WTC11 (cell line): Measurements from ENCODE around the gene QSOX2. TPM values are rescaled to one million over a fixed set of nuclear protein-coding genes. Genes with fewer than 3 reads are reported as not detected.

ENCODE experiments used
- ATAC-seq: fragments of 200-7000 bp; cut with Tn5 transposase; 2 replicates; pipeline ENCODE4 v1.10.0; 2021; ENCODE audit warnings: mild to moderate bottlenecking, moderate library complexity
- CTCF ChIA-PET: fragments of 300-600 bp; sonication (Branson Sonifier 250); formaldehyde crosslinking; loops from one replicate; lab custom pipeline; 2021; ENCODE audit warnings: antibody characterized with exemption; lab: Charles Lee
- POLR2A ChIA-PET: fragments of 350-600 bp; sonication (Branson Sonifier 250); formaldehyde crosslinking; loops from one replicate; lab custom pipeline; 2021; ENCODE audit warnings: antibody characterized with exemption; lab: Charles Lee
- DNase-seq: peaks from one replicate; pipeline ENCODE4 v3.0.0; 2021; ENCODE audit warnings: low spot score
- H3K27ac Mint-ChIP-seq: 2 replicates; pipeline ENCODE4 v1.8.0; 2021; ENCODE audit warnings: mixed read lengths
- H3K27me3 Mint-ChIP-seq: 2 replicates; pipeline ENCODE4 v1.8.0; 2021; ENCODE audit warnings: low read depth, mild to moderate bottlenecking, moderate library complexity, mixed read lengths
- H3K36me3 Mint-ChIP-seq: 2 replicates; pipeline ENCODE4 v1.8.0; 2021; ENCODE audit warnings: mixed read lengths
- H3K4me1 Mint-ChIP-seq: 2 replicates; pipeline ENCODE4 v1.8.0; 2022; ENCODE audit warnings: mixed read lengths
- H3K4me3 Mint-ChIP-seq: 2 replicates; pipeline ENCODE4 v1.8.0; 2021; ENCODE audit warnings: mild to moderate bottlenecking, moderate library complexity, mixed read lengths
- H3K9me3 Mint-ChIP-seq: 2 replicates; pipeline ENCODE4 v1.8.0; 2021; ENCODE audit warnings: mixed read lengths
- ATF1 ChIP-seq: sonication (generic); formaldehyde crosslinking; IDR thresholded peaks from 2 replicates; pipeline ENCODE4 v1.8.1; 2023; ENCODE audit warnings: mild to moderate bottlenecking, moderate library complexity, missing genetic modification reagents
- CREM ChIP-seq: sonication (generic); formaldehyde crosslinking; IDR thresholded peaks from 2 replicates; pipeline ENCODE4 v1.8.1; 2022; ENCODE audit warnings: mild to moderate bottlenecking, missing genetic modification reagents, moderate library complexity
- CTCF ChIP-seq: fragments of 200-600 bp; IDR thresholded peaks from 2 replicates; pipeline ENCODE4 v1.8.0; 2022; ENCODE audit warnings: antibody characterized with exemption
- EMX1 ChIP-seq: fragments of 250-450 bp; sonication (Bioruptor Pico); IDR thresholded peaks from 2 replicates; pipeline ENCODE4 v1.8.0; 2021; ENCODE audit warnings: mild to moderate bottlenecking
- FOXJ3 ChIP-seq: sonication (generic); formaldehyde crosslinking; IDR thresholded peaks from 2 replicates; pipeline ENCODE4 v1.9.0; 2021; ENCODE audit warnings: missing genetic modification reagents, mild to moderate bottlenecking, borderline replicate concordance
- GABPB1 ChIP-seq: sonication (generic); formaldehyde crosslinking; IDR thresholded peaks from 2 replicates; pipeline ENCODE4 v1.8.1; 2023; ENCODE audit warnings: mild to moderate bottlenecking, missing genetic modification reagents
- MYBL2 ChIP-seq: sonication (generic); formaldehyde crosslinking; IDR thresholded peaks from 2 replicates; pipeline ENCODE4 v1.8.1; 2023; ENCODE audit warnings: mild to moderate bottlenecking, moderate library complexity, missing genetic modification reagents
- NFE2L1 ChIP-seq: sonication (generic); formaldehyde crosslinking; IDR thresholded peaks from 2 replicates; pipeline ENCODE4 v1.8.1; 2023; ENCODE audit warnings: missing genetic modification reagents
- NFYB ChIP-seq: sonication (generic); formaldehyde crosslinking; conservative IDR thresholded peaks from 2 replicates; pipeline ENCODE4 v1.8.0; 2022; ENCODE audit warnings: low read depth, missing genetic modification reagents
- NR2C2 ChIP-seq: sonication (generic); formaldehyde crosslinking; IDR thresholded peaks from 2 replicates; pipeline ENCODE4 v1.8.0; 2022; ENCODE audit warnings: mild to moderate bottlenecking, missing genetic modification reagents
- OVOL2 ChIP-seq: fragments of 250-450 bp; sonication (Bioruptor Pico); IDR thresholded peaks from 2 replicates; pipeline ENCODE4 v1.9.0; 2021; ENCODE audit warnings: mild to moderate bottlenecking, borderline replicate concordance
- RELA ChIP-seq: sonication (generic); formaldehyde crosslinking; IDR thresholded peaks from 2 replicates; pipeline ENCODE4 v1.8.1; 2022; ENCODE audit warnings: missing genetic modification reagents, mild to moderate bottlenecking, borderline replicate concordance
- SOX15 ChIP-seq: fragments of 250-450 bp; sonication (Bioruptor Pico); IDR thresholded peaks from 2 replicates; pipeline ENCODE4 v1.9.0; 2021; ENCODE audit warnings: mild to moderate bottlenecking
- TCF7 ChIP-seq: sonication (generic); formaldehyde crosslinking; IDR thresholded peaks from 2 replicates; pipeline ENCODE4 v1.8.0; 2022; ENCODE audit warnings: mild to moderate bottlenecking, low read depth, missing genetic modification reagents, moderate library complexity
- TEAD1 ChIP-seq: sonication (generic); formaldehyde crosslinking; IDR thresholded peaks from 2 replicates; pipeline ENCODE4 v1.8.0; 2022; ENCODE audit warnings: mild to moderate bottlenecking, missing genetic modification reagents
- ZBTB21 ChIP-seq: sonication (generic); formaldehyde crosslinking; IDR thresholded peaks from 2 replicates; pipeline ENCODE4 v1.8.1; 2023; ENCODE audit warnings: mild to moderate bottlenecking, missing genetic modification reagents, borderline replicate concordance
- ZNF416 ChIP-seq: fragments of 250-450 bp; sonication (Bioruptor Pico); IDR thresholded peaks from 2 replicates; pipeline ENCODE4 v1.9.0; 2021; ENCODE audit warnings: mild to moderate bottlenecking, inconsistent platforms
- total RNA-seq: library from RNA; stranded (reverse); gene quantifications from 3 replicates; pipeline ENCODE4 v1.2.3, GENCODE V29; 2021
- TF ChIP-seq, protein P1 (sequence below): sonication (generic); formaldehyde crosslinking; IDR thresholded peaks from 2 replicates; pipeline ENCODE4 v1.8.0; 2023; ENCODE audit warnings: mild to moderate bottlenecking, missing genetic modification reagents
- TF ChIP-seq, protein P2 (sequence below): sonication (generic); formaldehyde crosslinking; conservative IDR thresholded peaks from 2 replicates; pipeline ENCODE4 v1.8.1; 2022; ENCODE audit warnings: mild to moderate bottlenecking, missing genetic modification reagents
- TF ChIP-seq, protein P3 (sequence below): sonication (generic); formaldehyde crosslinking; IDR thresholded peaks from 2 replicates; pipeline ENCODE4 v1.8.1; 2022; ENCODE audit warnings: low read depth, missing genetic modification reagents, borderline replicate concordance
- TF ChIP-seq, protein P4 (sequence below): sonication (generic); formaldehyde crosslinking; IDR thresholded peaks from 2 replicates; pipeline ENCODE4 v1.8.0; 2022; ENCODE audit warnings: mild to moderate bottlenecking, missing genetic modification reagents
- TF ChIP-seq, protein P5 (sequence below): fragments of 250-450 bp; sonication (Bioruptor Pico); IDR thresholded peaks from 2 replicates; pipeline ENCODE4 v1.9.0; 2021; ENCODE audit warnings: moderate library complexity, mild to moderate bottlenecking, inconsistent platforms, borderline replicate concordance
- TF ChIP-seq, protein P6 (sequence below): fragments of 250-450 bp; sonication (Bioruptor Pico); IDR thresholded peaks from 2 replicates; pipeline ENCODE4 v1.9.0; 2021; ENCODE audit warnings: mild to moderate bottlenecking

QSOX2 gene
- total RNA-seq, 1 experiment from 2014 or later = 33.2 TPM

GRCh38 chr9:136260936-136261472, 15.4 kb upstream of the QSOX2 start:
- DNase-seq (no peak), ATAC-seq (no peak)
- ChIA-PET POLR2A (no interaction called here), CTCF (no interaction called here)
- TF ChIP-seq, protein P1, sequence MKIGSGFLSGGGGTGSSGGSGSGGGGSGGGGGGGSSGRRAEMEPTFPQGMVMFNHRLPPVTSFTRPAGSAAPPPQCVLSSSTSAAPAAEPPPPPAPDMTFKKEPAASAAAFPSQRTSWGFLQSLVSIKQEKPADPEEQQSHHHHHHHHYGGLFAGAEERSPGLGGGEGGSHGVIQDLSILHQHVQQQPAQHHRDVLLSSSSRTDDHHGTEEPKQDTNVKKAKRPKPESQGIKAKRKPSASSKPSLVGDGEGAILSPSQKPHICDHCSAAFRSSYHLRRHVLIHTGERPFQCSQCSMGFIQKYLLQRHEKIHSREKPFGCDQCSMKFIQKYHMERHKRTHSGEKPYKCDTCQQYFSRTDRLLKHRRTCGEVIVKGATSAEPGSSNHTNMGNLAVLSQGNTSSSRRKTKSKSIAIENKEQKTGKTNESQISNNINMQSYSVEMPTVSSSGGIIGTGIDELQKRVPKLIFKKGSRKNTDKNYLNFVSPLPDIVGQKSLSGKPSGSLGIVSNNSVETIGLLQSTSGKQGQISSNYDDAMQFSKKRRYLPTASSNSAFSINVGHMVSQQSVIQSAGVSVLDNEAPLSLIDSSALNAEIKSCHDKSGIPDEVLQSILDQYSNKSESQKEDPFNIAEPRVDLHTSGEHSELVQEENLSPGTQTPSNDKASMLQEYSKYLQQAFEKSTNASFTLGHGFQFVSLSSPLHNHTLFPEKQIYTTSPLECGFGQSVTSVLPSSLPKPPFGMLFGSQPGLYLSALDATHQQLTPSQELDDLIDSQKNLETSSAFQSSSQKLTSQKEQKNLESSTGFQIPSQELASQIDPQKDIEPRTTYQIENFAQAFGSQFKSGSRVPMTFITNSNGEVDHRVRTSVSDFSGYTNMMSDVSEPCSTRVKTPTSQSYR = no peak
- no peak for TF ChIP-seq NFE2L1 (CRISPR knock-in tag)
- TF ChIP-seq RELA (CRISPR knock-in tag) = no peak
- no peak for TF ChIP-seq SOX15
- TF ChIP-seq ZBTB21 (CRISPR knock-in tag) = no peak
- no peak for TF ChIP-seq OVOL2
- TF ChIP-seq MYBL2 (CRISPR knock-in tag) = no peak
- TF ChIP-seq TCF7 (CRISPR knock-in tag) = no peak
- no peak for TF ChIP-seq ZNF416 (CRISPR knock-in tag)
- TF ChIP-seq FOXJ3 (CRISPR knock-in tag) = no peak
- TF ChIP-seq, protein P2, sequence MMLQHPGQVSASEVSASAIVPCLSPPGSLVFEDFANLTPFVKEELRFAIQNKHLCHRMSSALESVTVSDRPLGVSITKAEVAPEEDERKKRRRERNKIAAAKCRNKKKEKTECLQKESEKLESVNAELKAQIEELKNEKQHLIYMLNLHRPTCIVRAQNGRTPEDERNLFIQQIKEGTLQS (CRISPR knock-in tag) = no peak
- TF ChIP-seq NFYB (CRISPR knock-in tag) = no peak
- TF ChIP-seq GABPB1 = no peak
- TF ChIP-seq, protein P3, sequence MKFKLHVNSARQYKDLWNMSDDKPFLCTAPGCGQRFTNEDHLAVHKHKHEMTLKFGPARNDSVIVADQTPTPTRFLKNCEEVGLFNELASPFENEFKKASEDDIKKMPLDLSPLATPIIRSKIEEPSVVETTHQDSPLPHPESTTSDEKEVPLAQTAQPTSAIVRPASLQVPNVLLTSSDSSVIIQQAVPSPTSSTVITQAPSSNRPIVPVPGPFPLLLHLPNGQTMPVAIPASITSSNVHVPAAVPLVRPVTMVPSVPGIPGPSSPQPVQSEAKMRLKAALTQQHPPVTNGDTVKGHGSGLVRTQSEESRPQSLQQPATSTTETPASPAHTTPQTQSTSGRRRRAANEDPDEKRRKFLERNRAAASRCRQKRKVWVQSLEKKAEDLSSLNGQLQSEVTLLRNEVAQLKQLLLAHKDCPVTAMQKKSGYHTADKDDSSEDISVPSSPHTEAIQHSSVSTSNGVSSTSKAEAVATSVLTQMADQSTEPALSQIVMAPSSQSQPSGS (CRISPR knock-in tag) = no peak
- TF ChIP-seq CREM (CRISPR knock-in tag) = no peak
- TF ChIP-seq TEAD1 = no peak
- no peak for TF ChIP-seq NR2C2 (CRISPR knock-in tag)
- TF ChIP-seq ATF1 (CRISPR knock-in tag) = no peak
- no peaks in the 10 kb centered on the region for H3K9me3 Mint-ChIP-seq
- no peak overlapping the region for H3K4me3 Mint-ChIP-seq
- H3K4me1 Mint-ChIP-seq = no peaks in the 10 kb centered on the region
- H3K27ac Mint-ChIP-seq = no peak overlapping the region
- H3K36me3 Mint-ChIP-seq = no peaks in the 10 kb centered on the region
- H3K27me3 Mint-ChIP-seq = no peaks in the 10 kb centered on the region

GRCh38 chr9:136260521-136260920, 14.9 kb upstream of the QSOX2 start:
- DNase-seq = no peak
- POLR2A ChIA-PET = no interaction called here
- no peak for ATAC-seq
- Mint-ChIP-seq H3K4me1 (no peaks in the 10 kb centered on the region), H3K27me3 (no peaks in the 10 kb centered on the region), H3K9me3 (no peaks in the 10 kb centered on the region), H3K36me3 (no peaks in the 10 kb centered on the region), H3K4me3 (no peak overlapping the region), H3K27ac (no peak overlapping the region)
- CTCF ChIA-PET = no interaction called here
- TF ChIP-seq, protein P4, sequence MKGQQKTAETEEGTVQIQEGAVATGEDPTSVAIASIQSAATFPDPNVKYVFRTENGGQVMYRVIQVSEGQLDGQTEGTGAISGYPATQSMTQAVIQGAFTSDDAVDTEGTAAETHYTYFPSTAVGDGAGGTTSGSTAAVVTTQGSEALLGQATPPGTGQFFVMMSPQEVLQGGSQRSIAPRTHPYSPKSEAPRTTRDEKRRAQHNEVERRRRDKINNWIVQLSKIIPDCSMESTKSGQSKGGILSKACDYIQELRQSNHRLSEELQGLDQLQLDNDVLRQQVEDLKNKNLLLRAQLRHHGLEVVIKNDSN = no peak
- no peak for TF ChIP-seq TEAD1
- TF ChIP-seq, protein P1 = no peak
- no peak for TF ChIP-seq EMX1 (CRISPR knock-in tag)
- no peak for TF ChIP-seq TCF7 (CRISPR knock-in tag)
- no peak for TF ChIP-seq CTCF
- TF ChIP-seq, protein P5, sequence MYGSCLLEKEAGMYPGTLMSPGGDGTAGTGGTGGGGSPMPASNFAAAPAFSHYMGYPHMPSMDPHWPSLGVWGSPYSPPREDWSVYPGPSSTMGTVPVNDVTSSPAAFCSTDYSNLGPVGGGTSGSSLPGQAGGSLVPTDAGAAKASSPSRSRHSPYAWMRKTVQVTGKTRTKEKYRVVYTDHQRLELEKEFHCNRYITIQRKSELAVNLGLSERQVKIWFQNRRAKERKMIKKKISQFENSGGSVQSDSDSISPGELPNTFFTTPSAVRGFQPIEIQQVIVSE (CRISPR knock-in tag) = no peak
- TF ChIP-seq, protein P6, sequence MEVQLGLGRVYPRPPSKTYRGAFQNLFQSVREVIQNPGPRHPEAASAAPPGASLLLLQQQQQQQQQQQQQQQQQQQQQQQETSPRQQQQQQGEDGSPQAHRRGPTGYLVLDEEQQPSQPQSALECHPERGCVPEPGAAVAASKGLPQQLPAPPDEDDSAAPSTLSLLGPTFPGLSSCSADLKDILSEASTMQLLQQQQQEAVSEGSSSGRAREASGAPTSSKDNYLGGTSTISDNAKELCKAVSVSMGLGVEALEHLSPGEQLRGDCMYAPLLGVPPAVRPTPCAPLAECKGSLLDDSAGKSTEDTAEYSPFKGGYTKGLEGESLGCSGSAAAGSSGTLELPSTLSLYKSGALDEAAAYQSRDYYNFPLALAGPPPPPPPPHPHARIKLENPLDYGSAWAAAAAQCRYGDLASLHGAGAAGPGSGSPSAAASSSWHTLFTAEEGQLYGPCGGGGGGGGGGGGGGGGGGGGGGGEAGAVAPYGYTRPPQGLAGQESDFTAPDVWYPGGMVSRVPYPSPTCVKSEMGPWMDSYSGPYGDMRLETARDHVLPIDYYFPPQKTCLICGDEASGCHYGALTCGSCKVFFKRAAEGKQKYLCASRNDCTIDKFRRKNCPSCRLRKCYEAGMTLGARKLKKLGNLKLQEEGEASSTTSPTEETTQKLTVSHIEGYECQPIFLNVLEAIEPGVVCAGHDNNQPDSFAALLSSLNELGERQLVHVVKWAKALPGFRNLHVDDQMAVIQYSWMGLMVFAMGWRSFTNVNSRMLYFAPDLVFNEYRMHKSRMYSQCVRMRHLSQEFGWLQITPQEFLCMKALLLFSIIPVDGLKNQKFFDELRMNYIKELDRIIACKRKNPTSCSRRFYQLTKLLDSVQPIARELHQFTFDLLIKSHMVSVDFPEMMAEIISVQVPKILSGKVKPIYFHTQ (CRISPR knock-in tag) = no peak
- no peak for TF ChIP-seq NFYB (CRISPR knock-in tag)
